Activated CD4-positive, alpha-beta T cell treated with anti-CD3 and anti-CD28 coated beads, Interleukin-2, amount 10 ng/mL, durations not matched to agents 7 days and 5 days (primary cell): ENCODE results near the gene MAPK4. TPM values are rescaled to one million over a fixed set of nuclear protein-coding genes. Genes with fewer than 3 reads are reported as not detected.
"Not testable (repeated sequence)": the region's sequence is repeated elsewhere in the genome, so short reads cannot be mapped to it uniquely, and the experiment has no call there.

Source experiments
- CTCF ChIA-PET: fragments of 350-600 bp; sonication (Branson Sonifier 250); formaldehyde crosslinking; loops from one replicate; lab custom pipeline; 2021; ENCODE audit warnings: antibody characterized with exemption; lab: Charles Lee
- POLR2A ChIA-PET: fragments of 350-600 bp; sonication (Branson Sonifier 250); formaldehyde crosslinking; loops from one replicate; lab custom pipeline; 2021; ENCODE audit warnings: antibody characterized with exemption; lab: Charles Lee
- DNase-seq: peaks from one replicate; pipeline ENCODE4 v3.0.0-alpha.2; 2020
- H3K27ac Mint-ChIP-seq: one replicate; pipeline ENCODE4 v1.8.0; 2021; ENCODE audit warnings: mild to moderate bottlenecking, moderate library complexity, mixed read lengths
- H3K27me3 Mint-ChIP-seq: one replicate; pipeline ENCODE4 v1.8.0; 2021; ENCODE audit warnings: mixed read lengths
- H3K36me3 Mint-ChIP-seq: one replicate; pipeline ENCODE4 v1.8.0; 2021; ENCODE audit warnings: low read depth, mixed read lengths
- H3K4me1 Mint-ChIP-seq: one replicate; pipeline ENCODE4 v1.8.0; 2021; ENCODE audit warnings: mixed read lengths
- H3K4me3 Mint-ChIP-seq: one replicate; pipeline ENCODE4 v1.8.0; 2021; ENCODE audit warnings: mild to moderate bottlenecking, moderate library complexity, mixed read lengths
- H3K9me3 Mint-ChIP-seq: one replicate; pipeline ENCODE4 v1.8.0; 2021; ENCODE audit warnings: mixed read lengths
- total RNA-seq, 2 experiments: library from RNA; stranded (reverse); gene quantifications; one replicate each; pipeline ENCODE4 v1.2.3, GENCODE V29; 2021

The MAPK4 gene
- total RNA-seq, 2 experiments from 2014 or later: not detected

DNA sequence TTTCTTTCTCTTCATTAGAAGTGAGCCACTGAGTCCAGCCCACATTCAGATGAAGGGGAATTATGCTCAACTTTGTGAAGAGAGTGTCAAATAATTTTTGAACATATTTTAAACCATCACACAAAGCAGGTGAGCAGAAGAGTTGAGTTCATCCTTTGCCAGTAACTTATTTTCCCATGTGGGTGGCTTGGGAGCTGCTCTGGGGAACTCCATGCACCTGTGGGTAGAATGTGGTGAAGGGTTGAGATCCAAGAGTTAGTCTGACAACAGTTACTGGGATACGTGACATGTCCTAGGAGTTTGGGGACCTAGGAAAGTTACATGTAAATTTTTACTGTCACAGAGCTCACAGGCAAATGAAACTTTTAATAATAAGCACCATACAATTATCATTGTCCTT, 21.6 kb downstream of the MAPK4 start:
- Mint-ChIP-seq H3K9me3 (no peaks in the 10 kb centered on the region), H3K4me3 (no peak overlapping the region), H3K27me3 (peaks cover 3% of the 10 kb centered on the region), H3K36me3 (no peaks in the 10 kb centered on the region), H3K27ac (no peak overlapping the region), H3K4me1 (no peaks in the 10 kb centered on the region)
- CTCF ChIA-PET: interaction anchor here (1.0 kb wide), 1 partner anchor 9 kb away, joined by 3 read pairs; no protein-coding TSS in a partner anchor
- POLR2A ChIA-PET: no interaction called here
- DNase-seq: no peak

DNA sequence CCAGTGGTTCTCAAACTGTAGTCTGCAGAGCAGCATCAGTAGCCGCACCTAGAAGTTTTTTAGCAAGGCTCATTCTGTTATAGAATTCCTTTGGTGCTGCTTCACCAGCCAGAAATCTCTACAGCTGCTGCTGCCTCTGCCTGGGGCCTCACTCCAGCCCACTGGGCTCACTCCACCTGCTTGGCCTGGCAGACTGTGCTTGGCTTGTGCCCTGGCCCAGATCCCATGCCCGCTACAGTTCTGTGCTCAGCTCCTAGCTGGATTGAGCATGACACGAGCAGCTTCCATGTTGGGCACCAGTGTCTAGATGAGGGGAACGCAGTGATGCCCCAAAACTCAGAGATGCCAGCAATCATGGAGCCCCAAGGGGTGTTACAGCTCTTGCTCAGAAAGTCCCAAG, 22.6 kb downstream of the MAPK4 start:
- ChIA-PET CTCF (no interaction called here), POLR2A (no interaction called here)
- Mint-ChIP-seq H3K4me1 (no peaks in the 10 kb centered on the region), H3K9me3 (no peaks in the 10 kb centered on the region), H3K36me3 (no peaks in the 10 kb centered on the region), H3K27ac (no peak overlapping the region), H3K27me3 (peaks cover 3% of the 10 kb centered on the region), H3K4me3 (no peak overlapping the region)
- DNase-seq: no peak

DNA sequence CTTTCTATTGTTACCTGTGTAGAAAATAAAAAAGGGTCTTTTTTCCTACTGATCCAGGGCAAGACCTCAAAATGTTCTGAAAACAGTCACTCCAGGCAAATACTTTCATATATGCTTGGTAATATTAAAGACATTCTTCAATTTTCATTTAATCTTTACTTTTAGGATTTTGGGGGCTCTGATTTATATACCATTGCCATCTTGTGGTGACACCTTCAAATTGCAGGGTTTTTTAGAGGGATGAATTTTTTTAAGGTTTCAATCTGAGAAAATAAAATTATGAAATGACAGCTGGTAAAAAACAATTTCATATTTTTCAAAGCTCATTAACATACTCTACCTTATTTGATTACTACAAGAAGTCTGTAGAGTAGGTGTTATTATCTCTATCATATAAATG, 26.8 kb downstream of the MAPK4 start:
- no peaks in the 10 kb centered on the region for H3K9me3 Mint-ChIP-seq
- no peak overlapping the region for H3K27ac Mint-ChIP-seq
- no peaks in the 10 kb centered on the region for H3K4me1 Mint-ChIP-seq
- H3K27me3 Mint-ChIP-seq: peaks cover 3% of the 10 kb centered on the region
- H3K36me3 Mint-ChIP-seq: no peaks in the 10 kb centered on the region
- ChIA-PET POLR2A (no interaction called here), CTCF (no interaction called here)
- DNase-seq: no peak
- no peak overlapping the region for H3K4me3 Mint-ChIP-seq

DNA sequence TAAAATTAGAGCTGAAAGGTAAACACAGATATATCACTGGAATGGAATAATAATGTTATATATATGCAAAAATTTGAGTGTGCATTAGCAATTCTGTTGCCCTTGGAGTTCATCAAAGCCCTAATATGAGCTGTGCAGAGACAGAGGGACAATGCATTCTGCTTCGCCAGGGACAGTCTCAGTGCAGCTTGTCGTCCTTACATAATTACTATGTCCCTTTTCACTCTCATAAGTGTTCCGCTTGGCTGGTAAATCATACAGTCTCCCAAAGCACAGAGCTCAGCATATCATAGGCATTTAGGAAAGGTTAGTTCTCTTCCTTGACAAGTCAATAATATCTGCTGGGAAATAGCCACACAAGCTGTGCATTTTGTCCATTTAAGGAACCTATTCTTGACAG, 30.7 kb downstream of the MAPK4 start:
- Mint-ChIP-seq H3K9me3 (no peaks in the 10 kb centered on the region), H3K27ac (no peak overlapping the region), H3K27me3 (peaks cover 4% of the 10 kb centered on the region), H3K4me3 (no peak overlapping the region), H3K36me3 (no peaks in the 10 kb centered on the region), H3K4me1 (no peaks in the 10 kb centered on the region)
- POLR2A ChIA-PET: no interaction called here
- DNase-seq: no peak
- CTCF ChIA-PET: interaction anchor here (1.2 to 1.3 kb wide), 2 partner anchors 9 to 11 kb away, joined by 3 to 5 read pairs; no protein-coding TSS in a partner anchor

DNA sequence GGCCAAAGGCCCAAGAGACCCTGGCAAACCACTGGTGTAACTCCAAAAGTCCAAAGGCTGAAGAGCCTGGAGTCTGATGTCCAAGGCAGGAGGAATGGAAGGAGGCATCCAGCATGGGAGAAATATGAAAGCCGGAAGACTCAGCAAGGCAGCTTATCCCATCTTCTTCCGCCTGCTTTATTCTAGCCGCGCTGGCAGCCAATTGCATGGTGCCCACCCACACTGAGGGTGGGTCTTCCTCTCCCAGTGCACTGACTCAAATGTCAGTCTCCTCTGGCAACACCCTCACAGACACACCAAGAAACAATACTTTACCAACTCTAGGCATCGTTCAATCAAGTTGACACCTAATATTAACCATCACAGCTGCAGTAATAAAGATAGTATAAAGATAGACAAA, 34.1 kb downstream of the MAPK4 start:
- H3K4me3 Mint-ChIP-seq: no peak overlapping the region
- DNase-seq: no peak
- no peak overlapping the region for H3K27ac Mint-ChIP-seq
- no peaks in the 10 kb centered on the region for H3K9me3 Mint-ChIP-seq
- H3K36me3 Mint-ChIP-seq: no peaks in the 10 kb centered on the region
- ChIA-PET POLR2A (no interaction called here), CTCF (no interaction called here)
- no peaks in the 10 kb centered on the region for H3K4me1 Mint-ChIP-seq
- peaks cover 15% of the 10 kb centered on the region for H3K27me3 Mint-ChIP-seq

DNA sequence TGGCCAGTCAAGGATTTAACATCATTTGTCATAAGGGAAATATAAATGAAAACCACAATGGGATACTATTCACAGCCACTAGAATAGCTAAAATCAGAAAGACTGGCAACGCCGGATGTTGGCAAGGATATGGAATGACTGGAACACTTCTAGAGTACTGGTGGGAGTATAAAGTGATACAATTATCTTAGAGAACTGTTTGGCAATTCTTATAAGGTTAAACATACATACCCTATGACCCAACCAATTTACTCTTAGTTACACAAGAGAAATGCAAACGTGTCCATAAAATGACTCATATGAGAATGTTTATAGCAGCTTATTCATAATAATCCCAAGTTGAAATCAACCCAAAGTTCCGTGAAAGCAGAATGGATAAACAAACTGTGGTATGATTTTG, 35.1 kb downstream of the MAPK4 start:
- ChIA-PET POLR2A (no interaction called here), CTCF (no interaction called here)
- Mint-ChIP-seq H3K4me1 (no peaks in the 10 kb centered on the region), H3K36me3 (no peaks in the 10 kb centered on the region), H3K4me3 (no peak overlapping the region), H3K9me3 (no peaks in the 10 kb centered on the region), H3K27me3 (peaks cover 15% of the 10 kb centered on the region), H3K27ac (no peak overlapping the region)
- no peak for DNase-seq

DNA sequence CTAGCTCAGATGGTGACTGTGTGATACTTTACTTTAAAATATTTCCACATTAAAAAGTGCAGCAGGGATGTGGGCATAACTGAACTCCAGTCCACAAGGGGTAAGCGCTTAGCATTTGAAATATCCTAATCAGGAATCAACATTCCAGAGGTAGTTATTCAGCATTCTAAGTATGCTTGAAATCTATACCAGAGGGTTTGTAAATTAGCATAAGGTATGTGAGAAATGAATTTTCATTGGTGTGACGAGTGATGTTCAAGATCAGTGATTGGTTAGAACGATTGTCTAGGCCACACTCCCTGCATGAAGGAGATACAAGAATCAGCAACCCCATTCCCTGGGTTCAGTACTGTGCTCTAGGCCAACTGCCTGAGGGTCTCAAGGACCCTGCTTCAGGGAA, 42.6 kb downstream of the MAPK4 start:
- H3K36me3 Mint-ChIP-seq: no peaks in the 10 kb centered on the region
- POLR2A ChIA-PET: no interaction called here
- DNase-seq: no peak

DNA sequence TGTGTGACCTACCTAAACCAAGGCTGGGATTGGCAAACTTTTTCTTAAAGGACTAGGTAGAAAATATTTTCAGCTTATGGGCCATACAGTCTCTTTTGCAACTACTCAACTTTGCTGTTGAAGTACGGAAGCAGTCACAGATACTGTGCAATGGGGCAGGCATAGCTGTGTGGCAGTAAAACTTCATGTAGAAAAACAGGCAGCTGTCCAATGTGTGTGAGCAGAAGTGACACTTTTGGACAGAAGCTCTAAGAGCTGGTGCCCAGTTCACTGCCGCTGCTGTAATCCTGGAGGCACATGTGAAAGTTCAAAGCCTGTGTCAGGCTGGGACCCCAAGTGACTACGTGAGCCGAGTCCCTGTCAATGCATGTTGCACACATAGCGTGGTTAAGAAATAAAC, 46.7 kb downstream of the MAPK4 start:
- ChIA-PET CTCF (no interaction called here), POLR2A (no interaction called here)
- H3K27me3 Mint-ChIP-seq: peaks cover 4% of the 10 kb centered on the region

More for the DNA sequence above, 42.6 kb downstream of the MAPK4 start:
- CTCF ChIA-PET: no interaction called here
- Mint-ChIP-seq H3K4me1 (no peaks in the 10 kb centered on the region), H3K27ac (no peak overlapping the region), H3K4me3 (no peak overlapping the region), H3K27me3 (peaks cover 13% of the 10 kb centered on the region), H3K9me3 (no peaks in the 10 kb centered on the region)

DNA sequence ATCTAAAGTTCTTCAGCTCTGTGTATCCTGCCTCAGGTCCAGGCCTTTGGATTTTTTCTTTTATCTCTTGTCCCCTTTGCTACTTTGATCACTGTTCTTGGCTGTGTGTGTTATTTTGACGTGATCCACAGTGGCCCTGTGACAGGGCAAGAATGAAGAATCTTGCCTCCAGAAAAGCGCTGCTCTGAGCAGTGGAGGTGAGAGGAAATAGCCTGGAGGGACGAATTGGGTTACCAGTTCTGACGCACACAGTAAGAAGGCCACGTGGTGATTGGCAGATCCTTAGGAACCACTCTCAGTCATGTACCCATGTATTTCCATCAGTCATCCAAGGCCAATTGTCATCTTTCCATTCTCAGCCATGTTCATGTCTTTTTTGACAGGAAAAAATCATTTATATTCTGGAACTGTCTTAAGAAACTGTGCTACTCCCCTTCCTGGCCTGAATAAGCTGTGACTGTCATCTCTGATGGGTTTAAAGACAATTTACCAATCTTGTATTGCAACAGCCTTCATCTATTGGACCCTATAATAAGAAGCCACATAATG, 47.6 kb downstream of the MAPK4 start:
- POLR2A ChIA-PET: no interaction called here
- Mint-ChIP-seq H3K27me3 (peaks cover 6% of the 10 kb centered on the region), H3K4me3 (no peak overlapping the region), H3K36me3 (no peaks in the 10 kb centered on the region), H3K27ac (no peak overlapping the region), H3K9me3 (no peaks in the 10 kb centered on the region), H3K4me1 (no peaks in the 10 kb centered on the region)
- no peak for DNase-seq
- CTCF ChIA-PET: interaction anchor here (0.6 kb wide), 1 partner anchor 39 kb away, joined by 8 read pairs; no protein-coding TSS in a partner anchor

More for the DNA sequence above, 46.7 kb downstream of the MAPK4 start:
- H3K4me3 Mint-ChIP-seq: no peak overlapping the region
- no peaks in the 10 kb centered on the region for H3K4me1 Mint-ChIP-seq
- no peaks in the 10 kb centered on the region for H3K9me3 Mint-ChIP-seq
- DNase-seq: no peak
- no peaks in the 10 kb centered on the region for H3K36me3 Mint-ChIP-seq
- H3K27ac Mint-ChIP-seq: no peak overlapping the region

DNA sequence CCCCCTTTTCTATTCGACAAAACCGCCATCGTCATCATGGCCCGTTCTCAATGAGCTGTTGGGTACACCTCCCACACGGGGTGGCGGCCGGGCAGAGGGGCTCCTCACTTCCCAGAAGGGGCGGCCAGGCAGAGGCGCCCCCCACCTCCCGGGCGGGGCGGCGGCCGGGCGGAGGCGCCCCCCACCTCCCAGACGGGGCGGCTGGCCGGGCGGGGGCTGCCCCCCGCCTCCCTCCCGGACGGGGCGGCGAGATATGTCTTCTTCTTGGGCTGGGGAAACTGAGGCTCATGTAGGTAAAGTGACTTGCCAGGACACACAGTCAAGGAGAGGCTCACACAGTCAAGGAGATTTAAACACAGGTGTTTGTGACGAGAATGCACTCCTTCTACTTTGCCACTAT, 49.3 kb downstream of the MAPK4 start:
- H3K4me3 Mint-ChIP-seq, H3K27me3 Mint-ChIP-seq, H3K36me3 Mint-ChIP-seq, DNase-seq, H3K4me1 Mint-ChIP-seq, H3K27ac Mint-ChIP-seq, H3K9me3 Mint-ChIP-seq, POLR2A ChIA-PET, CTCF ChIA-PET: not testable (repeated sequence)

DNA sequence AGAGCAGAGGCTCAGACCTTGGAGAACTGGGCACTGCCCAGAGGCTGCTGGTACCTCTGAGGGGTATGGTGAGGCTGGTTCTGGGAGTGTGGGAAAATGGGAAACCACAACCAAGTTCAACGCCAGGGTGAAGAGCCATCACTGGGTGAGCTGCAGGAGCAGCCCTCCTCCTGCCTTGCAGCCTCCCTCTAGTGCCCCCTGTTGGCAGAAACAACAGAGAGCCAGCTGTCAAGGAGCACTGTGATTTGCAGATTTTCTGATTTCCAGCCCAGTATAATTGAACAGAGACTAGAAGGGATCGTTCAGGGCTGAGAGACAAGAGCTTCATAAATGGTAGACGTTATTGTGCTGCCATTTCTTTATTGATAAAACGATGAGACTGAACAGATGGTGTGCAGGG, 50.5 kb downstream of the MAPK4 start:
- no peak for DNase-seq
- Mint-ChIP-seq H3K36me3 (no peaks in the 10 kb centered on the region), H3K4me1 (no peaks in the 10 kb centered on the region), H3K27me3 (peaks cover 5% of the 10 kb centered on the region), H3K27ac (no peak overlapping the region), H3K9me3 (peaks cover 5% of the 10 kb centered on the region), H3K4me3 (no peak overlapping the region)
- ChIA-PET CTCF (no interaction called here), POLR2A (no interaction called here)

DNA sequence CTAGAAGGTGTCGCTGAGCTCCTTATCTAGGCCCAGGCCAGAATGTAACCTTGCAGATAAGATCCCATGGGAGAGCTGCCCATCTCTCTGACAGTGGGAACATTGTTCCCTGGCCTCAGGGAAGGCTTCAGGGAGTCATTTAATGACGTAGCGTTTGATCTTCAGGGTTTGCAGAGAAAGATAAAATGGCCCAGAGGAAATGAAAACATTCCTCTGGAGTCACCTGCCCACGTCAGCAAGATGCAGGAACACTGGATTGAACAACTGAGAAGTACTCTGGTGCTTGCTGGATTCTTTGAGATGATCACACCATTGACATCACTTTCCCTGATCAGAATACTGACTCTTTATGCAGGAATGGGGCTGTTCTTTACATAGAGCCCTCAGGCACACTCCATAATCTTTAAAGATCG, 51.6 kb downstream of the MAPK4 start:
- Mint-ChIP-seq H3K9me3 (peaks cover 5% of the 10 kb centered on the region), H3K27ac (no peak overlapping the region), H3K4me1 (no peaks in the 10 kb centered on the region), H3K36me3 (no peaks in the 10 kb centered on the region), H3K4me3 (no peak overlapping the region), H3K27me3 (peaks cover 6% of the 10 kb centered on the region)
- POLR2A ChIA-PET: no interaction called here
- CTCF ChIA-PET: interaction anchor here (1.5 kb wide), 1 partner anchor 10 kb away, joined by 3 read pairs; no protein-coding TSS in a partner anchor
- DNase-seq: no peak

DNA sequence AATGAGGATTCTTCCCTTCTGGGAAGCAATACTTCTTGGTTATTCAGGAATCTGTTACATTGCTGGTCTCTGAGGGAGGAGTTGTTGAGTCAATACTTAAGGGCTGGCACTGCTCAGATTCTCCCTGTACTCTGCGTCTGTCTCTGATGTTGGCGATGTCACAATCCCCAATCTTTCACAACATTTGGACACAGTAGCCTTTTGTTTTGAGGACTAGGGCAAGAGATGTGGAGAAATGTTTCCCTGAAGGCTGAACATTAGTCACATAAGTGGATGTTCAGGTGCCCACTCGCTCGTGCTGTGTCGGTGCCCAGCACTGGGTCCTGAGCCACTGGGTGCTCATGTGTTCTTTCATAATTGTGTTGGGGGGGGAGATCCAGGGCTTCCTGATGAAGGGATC, 55.0 kb downstream of the MAPK4 start:
- peaks cover 9% of the 10 kb centered on the region for H3K27me3 Mint-ChIP-seq
- CTCF ChIA-PET: no interaction called here
- H3K4me3 Mint-ChIP-seq: no peak overlapping the region
- POLR2A ChIA-PET: no interaction called here
- H3K4me1 Mint-ChIP-seq: no peaks in the 10 kb centered on the region
- DNase-seq: no peak
- H3K27ac Mint-ChIP-seq: no peak overlapping the region
- peaks cover 5% of the 10 kb centered on the region for H3K9me3 Mint-ChIP-seq
- H3K36me3 Mint-ChIP-seq: no peaks in the 10 kb centered on the region

DNA sequence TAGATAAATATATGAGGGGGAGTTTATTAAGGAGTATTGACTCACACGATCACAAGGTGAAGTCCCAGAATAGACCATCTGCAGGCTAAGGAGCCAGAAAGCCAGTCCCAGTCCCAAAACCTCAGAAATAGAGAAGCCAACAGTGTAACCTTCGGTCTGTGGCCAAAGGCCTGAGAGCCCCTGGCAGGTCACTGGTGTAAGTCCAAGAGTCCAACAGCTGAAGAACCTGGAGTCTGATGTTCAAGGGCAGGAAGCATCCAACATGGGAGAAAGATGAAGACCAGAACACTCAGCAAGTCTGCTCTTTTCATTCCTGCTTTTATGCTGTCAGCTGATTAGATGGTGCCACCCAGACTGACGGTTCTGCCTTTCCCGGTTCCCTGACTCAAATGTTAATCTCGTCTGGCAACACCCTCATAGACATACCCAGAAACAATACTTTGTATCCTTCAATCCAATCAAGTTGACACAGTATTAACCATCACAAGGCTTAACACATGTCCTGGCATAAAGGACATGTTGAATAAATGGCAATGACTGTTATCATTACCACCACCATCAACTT, 56.7 kb downstream of the MAPK4 start:
- H3K27me3 Mint-ChIP-seq: peaks cover 13% of the 10 kb centered on the region
- ChIA-PET POLR2A (no interaction called here), CTCF (no interaction called here)
- H3K36me3 Mint-ChIP-seq: no peaks in the 10 kb centered on the region
- no peak overlapping the region for H3K27ac Mint-ChIP-seq
- no peaks in the 10 kb centered on the region for H3K4me1 Mint-ChIP-seq
- H3K9me3 Mint-ChIP-seq: peaks cover 5% of the 10 kb centered on the region
- H3K4me3 Mint-ChIP-seq: no peak overlapping the region
- DNase-seq: no peak
